Ascending aorta (tissue), 2 donors: ENCODE data around the gene CCDC200. TPM values are rescaled to one million over a fixed set of nuclear protein-coding genes. Genes with fewer than 3 reads are reported as not detected.
"Not testable (repeated sequence)": the region's sequence is repeated elsewhere in the genome, so short reads cannot be mapped to it uniquely, and the experiment has no call there.

Experiments
- DNase-seq, 2 donors: peaks; one replicate each; pipeline ENCODE4 v3.0.0-alpha.2; 2019; ENCODE audit warnings: low spot score in 2 of 2
- H3K27ac ChIP-seq, 2 donors: fragments of 200-600 bp; sonication (generic); one replicate each; pipeline ENCODE4 v1.5.1; 2016 to 2017; ENCODE audit warnings: mild to moderate bottlenecking in 1 of 2
- H3K27me3 ChIP-seq: fragments of 200-600 bp; sonication (generic); one replicate; pipeline ENCODE4 v1.5.1; 2017
- H3K36me3 ChIP-seq, 2 donors: fragments of 200-600 bp; sonication (generic); one replicate each; pipeline ENCODE4 v1.5.1; 2016
- H3K4me1 ChIP-seq, 2 donors: fragments of 200-600 bp; sonication (generic); one replicate each; pipeline ENCODE4 v1.5.1; 2016 to 2017; ENCODE audit warnings: mild to moderate bottlenecking in 1 of 2
- H3K4me3 ChIP-seq, 2 donors: fragments of 200-600 bp; sonication (generic); one replicate each; pipeline ENCODE4 v1.5.1; 2016 to 2017; ENCODE audit warnings: mild to moderate bottlenecking in 1 of 2
- H3K9me3 ChIP-seq, 2 donors: fragments of 200-600 bp; sonication (generic); one replicate each; pipeline ENCODE4 v1.5.1; 2016
- intact Hi-C: fragments of 100-400 bp; cut with DNase I; formaldehyde crosslinking; loops from one replicate; pipeline ENCODE4 v1.15.1; 2023
- total RNA-seq: library from RNA; depleted of rRNA; stranded (reverse); fragments of >200 nt; gene quantifications from one replicate; pipeline ENCODE4 v1.1.0, GENCODE V29; 2016
- TF ChIP-seq, protein P1 (sequence below), 3 experiments: fragments of 200-600 bp in 2 of 3; fragments of 450-650 bp in 1 of 3; sonication (generic) in 2 of 3; IDR thresholded peaks; one replicate each; pipeline ENCODE4 v1.5.1; 2016 to 2019; ENCODE audit warnings: antibody characterized with exemption in 3 of 3, mild to moderate bottlenecking in 1 of 3, moderate library complexity in 1 of 3

Gene CCDC200
- total RNA-seq, 1 donor from 2014 or later = not detected

DNA sequence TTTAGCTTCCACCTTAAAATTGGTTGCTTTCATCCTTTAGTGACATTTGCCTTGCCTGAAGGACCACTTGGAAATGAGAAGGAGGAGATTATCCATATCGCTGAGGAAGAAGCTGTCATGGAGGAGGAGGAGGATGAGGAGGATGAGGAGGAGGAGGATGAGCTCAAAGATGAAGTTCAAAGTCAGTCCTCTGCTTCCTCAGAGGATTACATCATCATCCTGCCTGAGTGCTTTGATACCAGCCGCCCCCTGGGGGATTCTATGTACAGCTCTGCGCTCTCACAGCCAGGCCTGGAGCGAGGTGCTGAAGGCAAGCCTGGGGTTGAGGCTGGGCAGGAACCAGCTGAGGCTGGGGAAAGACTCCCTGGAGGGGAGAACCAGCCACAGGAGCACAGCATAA, 28.3 kb downstream of the CCDC200 start:
- no peak overlapping the region for H3K4me3 ChIP-seq
- H3K36me3 ChIP-seq = peaks cover 93 to 100% of the 10 kb centered on the region in 2 donors
- no peak for DNase-seq
- H3K4me1 ChIP-seq = no peaks in the 10 kb centered on the region
- no peak overlapping the region for H3K27ac ChIP-seq
- no peaks in the 10 kb centered on the region for H3K27me3 ChIP-seq
- TF ChIP-seq, protein P1, sequence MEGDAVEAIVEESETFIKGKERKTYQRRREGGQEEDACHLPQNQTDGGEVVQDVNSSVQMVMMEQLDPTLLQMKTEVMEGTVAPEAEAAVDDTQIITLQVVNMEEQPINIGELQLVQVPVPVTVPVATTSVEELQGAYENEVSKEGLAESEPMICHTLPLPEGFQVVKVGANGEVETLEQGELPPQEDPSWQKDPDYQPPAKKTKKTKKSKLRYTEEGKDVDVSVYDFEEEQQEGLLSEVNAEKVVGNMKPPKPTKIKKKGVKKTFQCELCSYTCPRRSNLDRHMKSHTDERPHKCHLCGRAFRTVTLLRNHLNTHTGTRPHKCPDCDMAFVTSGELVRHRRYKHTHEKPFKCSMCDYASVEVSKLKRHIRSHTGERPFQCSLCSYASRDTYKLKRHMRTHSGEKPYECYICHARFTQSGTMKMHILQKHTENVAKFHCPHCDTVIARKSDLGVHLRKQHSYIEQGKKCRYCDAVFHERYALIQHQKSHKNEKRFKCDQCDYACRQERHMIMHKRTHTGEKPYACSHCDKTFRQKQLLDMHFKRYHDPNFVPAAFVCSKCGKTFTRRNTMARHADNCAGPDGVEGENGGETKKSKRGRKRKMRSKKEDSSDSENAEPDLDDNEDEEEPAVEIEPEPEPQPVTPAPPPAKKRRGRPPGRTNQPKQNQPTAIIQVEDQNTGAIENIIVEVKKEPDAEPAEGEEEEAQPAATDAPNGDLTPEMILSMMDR (IDR thresholded peaks at IDR 0.05) = no peak
- H3K9me3 ChIP-seq = no peaks in the 10 kb centered on the region
- intact Hi-C loops = no loop called here

DNA sequence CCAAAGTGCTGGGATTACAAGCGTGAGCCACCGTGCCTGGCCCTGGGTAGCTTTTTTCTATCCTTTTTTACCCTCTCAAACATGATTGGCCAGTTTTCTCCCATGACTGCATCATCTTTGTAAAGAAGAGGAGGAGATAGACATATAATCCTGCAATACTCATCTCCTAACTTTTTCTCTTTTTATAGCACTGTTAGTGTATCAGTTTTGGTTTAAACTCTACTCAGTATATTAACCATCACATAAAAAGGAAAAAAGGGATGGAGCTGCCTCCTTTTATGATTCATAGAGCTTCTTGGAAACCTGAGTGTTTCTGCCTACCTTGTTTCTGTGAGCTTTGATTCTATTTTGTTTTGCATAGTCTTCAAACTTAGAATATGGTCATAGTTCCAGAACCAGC, 28.8 kb downstream of the CCDC200 start:
- TF ChIP-seq, protein P1 (IDR thresholded peaks at IDR 0.05) = no peak
- no peak overlapping the region for H3K4me3 ChIP-seq
- no peak for DNase-seq
- no peak overlapping the region for H3K27ac ChIP-seq
- H3K27me3 ChIP-seq = no peaks in the 10 kb centered on the region
- intact Hi-C loops = no loop called here
- no peaks in the 10 kb centered on the region for H3K4me1 ChIP-seq
- H3K9me3 ChIP-seq = no peaks in the 10 kb centered on the region
- H3K36me3 ChIP-seq = peaks cover 94 to 100% of the 10 kb centered on the region in 2 donors

DNA sequence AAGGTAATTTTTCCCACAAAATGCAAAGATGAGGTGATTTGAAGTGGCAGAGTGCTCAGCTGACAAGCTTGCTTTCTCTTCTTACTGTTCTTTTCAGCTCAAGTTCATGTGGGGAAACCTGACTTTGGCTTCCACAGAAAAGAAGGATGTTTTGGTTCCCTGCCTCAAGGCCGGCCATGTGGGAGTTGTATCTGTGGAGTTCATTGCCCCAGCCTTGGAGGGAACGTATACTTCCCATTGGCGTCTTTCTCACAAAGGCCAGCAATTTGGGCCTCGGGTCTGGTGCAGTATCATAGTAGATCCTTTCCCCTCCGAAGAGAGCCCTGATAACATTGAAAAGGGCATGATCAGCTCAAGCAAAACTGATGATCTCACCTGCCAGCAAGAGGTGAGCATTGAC, 35.2 kb downstream of the CCDC200 start:
- intact Hi-C loops = no loop called here
- DNase-seq = no peak
- H3K27me3 ChIP-seq = no peaks in the 10 kb centered on the region
- no peak overlapping the region for H3K4me3 ChIP-seq
- H3K36me3 ChIP-seq = peaks cover 92 to 100% of the 10 kb centered on the region in 2 donors
- H3K9me3 ChIP-seq = no peaks in the 10 kb centered on the region
- H3K27ac ChIP-seq = no peak overlapping the region
- H3K4me1 ChIP-seq = no peaks in the 10 kb centered on the region
- TF ChIP-seq, protein P1 (IDR thresholded peaks at IDR 0.05) = no peak

DNA sequence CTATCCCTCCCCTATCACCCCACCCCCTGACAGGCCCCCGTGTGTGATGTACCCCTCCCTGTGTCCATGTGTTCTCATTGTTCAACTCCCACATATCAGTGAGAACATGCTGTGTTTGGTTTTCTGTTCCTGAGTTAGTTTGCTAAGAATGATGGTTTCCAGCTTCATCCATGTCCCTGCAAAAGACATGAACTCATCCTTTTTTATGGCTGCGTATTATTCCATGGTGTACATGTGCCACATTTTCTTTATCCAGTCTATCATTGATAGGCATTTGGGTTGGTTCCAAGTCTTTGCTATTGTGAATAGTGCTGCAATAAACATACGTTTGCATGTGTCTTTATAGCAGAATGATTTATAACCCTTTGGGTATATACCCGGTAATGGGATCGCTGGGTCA, 41.8 kb downstream of the CCDC200 start:
- H3K27me3 ChIP-seq, intact Hi-C loops: not testable (repeated sequence)
- peaks cover 70 to 90% of the 10 kb centered on the region in 2 donors for H3K36me3 ChIP-seq

DNA sequence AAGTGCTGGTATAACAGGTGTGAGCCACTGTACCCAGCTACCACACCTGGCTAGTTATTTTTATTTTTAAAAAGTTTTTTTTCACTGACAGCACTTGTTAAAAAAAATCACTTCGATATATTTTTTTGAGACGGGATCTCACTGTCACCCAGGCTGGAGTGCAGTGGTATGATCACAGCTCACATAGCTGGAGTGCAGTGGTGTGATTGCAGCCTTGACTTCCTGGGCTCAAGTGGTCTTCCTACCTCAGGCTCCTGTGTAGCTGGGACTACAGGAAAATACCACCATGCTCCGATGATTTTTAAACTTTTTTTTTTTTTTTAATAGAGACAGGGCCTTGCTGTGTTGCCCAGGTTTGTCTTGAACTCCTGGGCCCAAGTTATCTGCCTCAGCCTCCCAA, 44.5 kb downstream of the CCDC200 start:
- no peak for DNase-seq
- Histone ChIP-seq H3K4me3 (no peak overlapping the region), H3K27me3 (no peaks in the 10 kb centered on the region), H3K36me3 (peaks cover 65 to 90% of the 10 kb centered on the region in 2 donors), H3K27ac (no peak overlapping the region), H3K4me1 (peaks cover 0 to under 1% of the 10 kb centered on the region in 2 donors), H3K9me3 (no peaks in the 10 kb centered on the region)
- TF ChIP-seq, protein P1 (IDR thresholded peaks at IDR 0.05) = no peak
- intact Hi-C loops = no loop called here

More for the DNA sequence above, 41.8 kb downstream of the CCDC200 start:
- not testable (repeated sequence) for DNase-seq, H3K4me1 ChIP-seq, H3K4me3 ChIP-seq, H3K27ac ChIP-seq, H3K9me3 ChIP-seq

DNA sequence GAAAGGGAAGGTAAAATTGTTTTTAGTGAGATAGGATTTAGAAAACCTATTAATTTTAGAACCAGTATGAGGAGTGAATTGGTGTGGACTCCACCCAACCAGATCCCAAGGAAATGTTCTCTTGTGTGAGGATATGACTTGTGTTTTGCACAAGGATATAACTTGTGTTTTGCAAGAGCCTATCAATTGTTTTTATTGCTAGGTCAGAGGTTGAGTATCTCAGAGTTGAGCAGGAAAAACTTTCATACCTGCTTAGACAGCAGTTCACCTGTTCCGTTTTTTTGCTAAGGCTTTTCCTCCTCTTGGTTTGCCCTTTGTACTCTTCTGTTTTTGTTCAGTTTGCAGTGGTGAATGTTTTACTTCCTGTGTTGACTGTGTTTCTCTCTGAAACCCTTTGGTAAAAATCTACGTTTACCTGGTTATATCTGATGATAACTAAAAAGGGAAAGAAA, 52.3 kb downstream of the CCDC200 start:
- Histone ChIP-seq H3K4me1 (peaks cover 0 to 47% of the 10 kb centered on the region in 2 donors), H3K36me3 (peaks cover 35 to 38% of the 10 kb centered on the region in 2 donors), H3K27ac (peak overlapping the region; percentile 71 to 99), H3K27me3 (no peaks in the 10 kb centered on the region), H3K4me3 (peak overlapping the region in 1 of 2 donors; percentile 35), H3K9me3 (no peaks in the 10 kb centered on the region)
- TF ChIP-seq, protein P1 (IDR thresholded peaks at IDR 0.05) = no peak
- intact Hi-C loops = no loop called here
- no peak for DNase-seq
